Caco-2 (cell line): Measurements from ENCODE around the gene BCAS3. TPM values are rescaled to one million over a fixed set of nuclear protein-coding genes. Genes with fewer than 3 reads are reported as not detected.

ENCODE experiments used
- BruUV-seq: library from RNA; stranded (reverse); fragments of 400-500 nt; replicated peaks from 2 replicates; lab custom pipeline; 2021; lab: Mats Ljungman, UMichigan
- CTCF ChIA-PET: fragments of 300-600 bp; sonication (Branson Sonifier 250); formaldehyde crosslinking; loops from one replicate; lab custom pipeline; 2022; ENCODE audit warnings: antibody characterized with exemption; lab: Charles Lee
- POLR2A ChIA-PET: fragments of 300-600 bp; sonication (Branson Sonifier 250); formaldehyde crosslinking; loops from one replicate; lab custom pipeline; 2022; ENCODE audit warnings: antibody characterized with exemption; lab: Charles Lee
- DNase-seq, 2 experiments: peaks; one replicate each; pipeline versions ENCODE4 v3.0.0 to v3.0.0-alpha.2; 2020 to 2022
- H3K27me3 ChIP-seq: replicated peaks from 2 replicates; pipeline ENCODE4 v1.6.0; 2011; ENCODE audit warnings: low read length; ENCODE audit not compliant: control insufficient read depth, insufficient read depth
- H3K36me3 ChIP-seq: 2 replicates; pipeline ENCODE4 v1.5.1; 2011; ENCODE audit warnings: low read length; ENCODE audit not compliant: control insufficient read depth, insufficient read depth
- H3K4me1 ChIP-seq: fragments of 250-450 bp; sonication (Bioruptor Pico); 2 replicates; pipeline ENCODE4 v1.5.1; 2020; ENCODE audit warnings: mild to moderate bottlenecking
- H3K4me3 ChIP-seq: 2 replicates; pipeline ENCODE4 v1.5.1; 2011; ENCODE audit warnings: low read depth, mild to moderate bottlenecking, control low read depth, low read length
- H3K9me3 ChIP-seq: fragments of 250-450 bp; sonication (Bioruptor Pico); 2 replicates; pipeline ENCODE4 v1.5.1; 2020; ENCODE audit warnings: mild to moderate bottlenecking, moderate library complexity
- H3K27ac Mint-ChIP-seq: one replicate; pipeline ENCODE4 v1.8.0; 2022; ENCODE audit warnings: mixed read lengths; ENCODE audit not compliant: unreplicated experiment
- H3K27me3 Mint-ChIP-seq: one replicate; pipeline ENCODE4 v1.8.0; 2022; ENCODE audit warnings: mixed read lengths; ENCODE audit not compliant: insufficient read depth, unreplicated experiment
- H3K36me3 Mint-ChIP-seq: one replicate; pipeline ENCODE4 v1.8.0; 2022; ENCODE audit warnings: mild to moderate bottlenecking, mixed read lengths; ENCODE audit not compliant: insufficient read depth, unreplicated experiment
- H3K4me1 Mint-ChIP-seq: one replicate; pipeline ENCODE4 v1.8.0; 2022; ENCODE audit warnings: low read depth, mixed read lengths; ENCODE audit not compliant: unreplicated experiment
- H3K4me3 Mint-ChIP-seq: one replicate; pipeline ENCODE4 v1.8.0; 2022; ENCODE audit warnings: mild to moderate bottlenecking, moderate library complexity, mixed read lengths; ENCODE audit not compliant: unreplicated experiment
- H3K9me3 Mint-ChIP-seq: one replicate; pipeline ENCODE4 v1.8.0; 2022; ENCODE audit warnings: mixed read lengths; ENCODE audit not compliant: unreplicated experiment
- CTCF ChIP-seq, 2 experiments: fragments of 200-600 bp in 1 of 2; IDR thresholded peaks; 1 replicate in 1 of 2; 2 replicates in 1 of 2; pipeline versions ENCODE4 v1.5.1 to v1.8.0; 2011 to 2022; ENCODE audit warnings: antibody characterized with exemption in 1 of 2, control low read depth in 1 of 2, inconsistent platforms in 1 of 2, low read depth in 1 of 2, low read length in 1 of 2, mild to moderate bottlenecking in 1 of 2, moderate library complexity in 1 of 2; ENCODE audit not compliant: insufficient read depth in 1 of 2, severe bottlenecking in 1 of 2, unreplicated experiment in 1 of 2
- intact Hi-C: fragments of 100-400 bp; cut with micrococcal nuclease; formaldehyde crosslinking; loops from one replicate; pipeline ENCODE4 v1.10.0; 2022; ENCODE audit not compliant: unreplicated experiment
- total RNA-seq: library from RNA; stranded (reverse); gene quantifications from 2 replicates; pipeline ENCODE4 v1.2.3, GENCODE V29; 2022

BCAS3 gene
- total RNA-seq, 1 experiment from 2014 or later = 44.1 TPM

- intact Hi-C loops = no loop called here
- no peaks in the 10 kb centered on the region for H3K9me3 ChIP-seq
Observed at GRCh38 chr17:61296058-61296457, 618.4 kb downstream of the BCAS3 start.

GRCh38 chr17:61299517-61300513 lies 622.2 kb downstream of the BCAS3 start:
- Mint-ChIP-seq H3K4me1 (peaks cover 4% of the 10 kb centered on the region), H3K27ac (no peak overlapping the region)
- no peak for DNase-seq

More at GRCh38 chr17:61296058-61296457, 618.4 kb downstream of the BCAS3 start:
- no peaks in the 10 kb centered on the region for H3K36me3 ChIP-seq
- POLR2A ChIA-PET = no interaction called here
- no peak for TF ChIP-seq CTCF (IDR thresholded peaks at IDR 0.05; ENCODE audit: insufficient read depth in 1 of 2, low read depth in 1 of 2, low read length in 1 of 2, severe bottlenecking in 1 of 2, unreplicated experiment in 1 of 2)
- no peak for DNase-seq
- peaks cover 9% of the 10 kb centered on the region for H3K4me1 Mint-ChIP-seq
- H3K4me3 Mint-ChIP-seq = no peak overlapping the region
- H3K27me3 Mint-ChIP-seq = no peaks in the 10 kb centered on the region
- H3K27ac Mint-ChIP-seq = no peak overlapping the region
- H3K4me3 ChIP-seq = no peak overlapping the region
- H3K36me3 Mint-ChIP-seq = no peaks in the 10 kb centered on the region
- no peaks in the 10 kb centered on the region for H3K27me3 ChIP-seq
- no peaks in the 10 kb centered on the region for H3K9me3 Mint-ChIP-seq
- peaks cover 16% of the 10 kb centered on the region; the same call in 1 of the 2 replicates for H3K4me1 ChIP-seq
- BruUV-seq = no TSS peak
- CTCF ChIA-PET = no interaction called here

More at GRCh38 chr17:61299517-61300513, 622.2 kb downstream of the BCAS3 start:
- no peaks in the 10 kb centered on the region for H3K27me3 ChIP-seq
- H3K9me3 ChIP-seq = no peaks in the 10 kb centered on the region
- intact Hi-C loops = no loop called here
- POLR2A ChIA-PET = no interaction called here
- H3K36me3 ChIP-seq = no peaks in the 10 kb centered on the region
- Mint-ChIP-seq H3K36me3 (no peaks in the 10 kb centered on the region), H3K9me3 (no peaks in the 10 kb centered on the region), H3K27me3 (no peaks in the 10 kb centered on the region), H3K4me3 (no peak overlapping the region)
- TF ChIP-seq CTCF (IDR thresholded peaks at IDR 0.05; ENCODE audit: insufficient read depth in 1 of 2, low read depth in 1 of 2, low read length in 1 of 2, severe bottlenecking in 1 of 2, unreplicated experiment in 1 of 2) = no peak
- CTCF ChIA-PET = no interaction called here
- peaks cover 5% of the 10 kb centered on the region; the same call in 1 of the 2 replicates for H3K4me1 ChIP-seq
- no TSS peak for BruUV-seq
- no peak overlapping the region for H3K4me3 ChIP-seq
